Activated T-cell treated with anti-CD3 and anti-CD28 coated beads for 1 hour (primary cell): ENCODE results near the gene TBL1X.
"Not testable (repeated sequence)": the region's sequence is repeated elsewhere in the genome, so short reads cannot be mapped to it uniquely, and the experiment has no call there.

Experiments
- DNase-seq: peaks from one replicate; pipeline ENCODE4 v3.0.0-alpha.2; 2020; ENCODE audit warnings: low read depth

Gene TBL1X

GRCh38 chrX:9464435-9465371 lies at the start of gene TBL1X:
Gene TBL1X, plus strand, starts transcription at chrX:9465058. Its CDS starts 188,529 bp downstream, at chrX:9653587.
- DNase-seq, result peak; percentile 33

GRCh38 chrX:9416562-9417348 lies 48.1 kb upstream of the TBL1X start:
- no peak for DNase-seq

- DNase-seq, result no peak
These were observed 46.6 kb upstream of the TBL1X start for GRCh38 chrX:9418262-9418661.

- DNase-seq, result no peak
These were observed 44.3 kb upstream of the TBL1X start for GRCh38 chrX:9420275-9421265.

- DNase-seq, result no peak
These were observed 35.1 kb upstream of the TBL1X start for GRCh38 chrX:9429767-9430166.

- no peak for DNase-seq
These were observed 34.4 kb upstream of the TBL1X start for GRCh38 chrX:9430346-9430921.

GRCh38 chrX:9431281-9431680 lies 33.6 kb upstream of the TBL1X start:
- DNase-seq, result no peak

GRCh38 chrX:9433596-9433995 lies 31.3 kb upstream of the TBL1X start:
- DNase-seq, result no peak

- DNase-seq, result no peak
These were observed 30.8 kb upstream of the TBL1X start for GRCh38 chrX:9434051-9434550.

GRCh38 chrX:9435086-9435485 lies 29.8 kb upstream of the TBL1X start:
- not testable (repeated sequence) for DNase-seq

GRCh38 chrX:9436812-9437211 lies 28.0 kb upstream of the TBL1X start:
- DNase-seq, result no peak

GRCh38 chrX:9438933-9439494 lies 25.8 kb upstream of the TBL1X start:
- no peak for DNase-seq

- DNase-seq, result no peak
These were observed 24.6 kb upstream of the TBL1X start for GRCh38 chrX:9440116-9440844.

- DNase-seq, result no peak
These were observed 22.8 kb upstream of the TBL1X start for GRCh38 chrX:9442056-9442455.

GRCh38 chrX:9443327-9443726 lies 21.5 kb upstream of the TBL1X start:
- DNase-seq, result no peak

GRCh38 chrX:9447906-9448305 lies 17.0 kb upstream of the TBL1X start:
- DNase-seq, result no peak

GRCh38 chrX:9456250-9457074 lies 8.4 kb upstream of the TBL1X start:
- peak; percentile 5 for DNase-seq

- not testable (repeated sequence) for DNase-seq
These were observed 6.8 kb upstream of the TBL1X start for GRCh38 chrX:9458034-9458433.

GRCh38 chrX:9458516-9459078 lies 6.3 kb upstream of the TBL1X start:
- DNase-seq, result no peak
